ENCODE data around the gene RPS19BP1.

DNA sequence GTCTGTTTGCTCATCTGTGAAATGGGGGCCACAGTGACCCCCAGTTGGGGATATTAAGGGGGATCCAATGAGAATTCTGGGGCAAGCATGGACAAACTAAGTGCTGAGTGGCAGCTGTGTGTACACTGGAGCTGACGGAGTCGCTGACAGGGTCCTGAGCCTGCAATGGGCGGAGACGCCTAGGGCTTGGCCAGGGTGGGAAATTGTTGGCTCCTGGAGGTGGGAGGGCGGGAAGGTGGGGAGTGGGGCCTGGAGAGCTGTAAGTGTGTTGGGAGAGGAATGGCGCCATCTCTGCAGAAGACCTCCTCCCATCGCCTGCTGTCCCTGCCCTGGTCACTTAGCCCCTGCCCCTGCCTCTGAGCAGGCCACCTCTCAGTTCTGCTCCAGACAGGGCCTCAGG is 45.4 kb upstream of the RPS19BP1 start:
- TF ChIP-seq CREB1 (CRISPR knock-in tag; IDR thresholded peaks at IDR 0.05): no peak
- TF ChIP-seq ARID4B (CRISPR knock-in tag; IDR thresholded peaks at IDR 0.05; ENCODE audit: borderline replicate concordance): no peak
- TF ChIP-seq, protein P1, sequence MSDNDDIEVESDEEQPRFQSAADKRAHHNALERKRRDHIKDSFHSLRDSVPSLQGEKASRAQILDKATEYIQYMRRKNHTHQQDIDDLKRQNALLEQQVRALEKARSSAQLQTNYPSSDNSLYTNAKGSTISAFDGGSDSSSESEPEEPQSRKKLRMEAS (CRISPR knock-in tag; IDR thresholded peaks at IDR 0.05): no peak
- no peak for TF ChIP-seq NFATC4 (CRISPR knock-in tag; IDR thresholded peaks at IDR 0.05)
- TF ChIP-seq, protein P2, sequence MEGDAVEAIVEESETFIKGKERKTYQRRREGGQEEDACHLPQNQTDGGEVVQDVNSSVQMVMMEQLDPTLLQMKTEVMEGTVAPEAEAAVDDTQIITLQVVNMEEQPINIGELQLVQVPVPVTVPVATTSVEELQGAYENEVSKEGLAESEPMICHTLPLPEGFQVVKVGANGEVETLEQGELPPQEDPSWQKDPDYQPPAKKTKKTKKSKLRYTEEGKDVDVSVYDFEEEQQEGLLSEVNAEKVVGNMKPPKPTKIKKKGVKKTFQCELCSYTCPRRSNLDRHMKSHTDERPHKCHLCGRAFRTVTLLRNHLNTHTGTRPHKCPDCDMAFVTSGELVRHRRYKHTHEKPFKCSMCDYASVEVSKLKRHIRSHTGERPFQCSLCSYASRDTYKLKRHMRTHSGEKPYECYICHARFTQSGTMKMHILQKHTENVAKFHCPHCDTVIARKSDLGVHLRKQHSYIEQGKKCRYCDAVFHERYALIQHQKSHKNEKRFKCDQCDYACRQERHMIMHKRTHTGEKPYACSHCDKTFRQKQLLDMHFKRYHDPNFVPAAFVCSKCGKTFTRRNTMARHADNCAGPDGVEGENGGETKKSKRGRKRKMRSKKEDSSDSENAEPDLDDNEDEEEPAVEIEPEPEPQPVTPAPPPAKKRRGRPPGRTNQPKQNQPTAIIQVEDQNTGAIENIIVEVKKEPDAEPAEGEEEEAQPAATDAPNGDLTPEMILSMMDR (IDR thresholded peaks at IDR 0.05): no peak
- no peak for TF ChIP-seq PREB (CRISPR knock-in tag; IDR thresholded peaks at IDR 0.05; ENCODE audit: borderline replicate concordance)
- TF ChIP-seq GABPB1 (CRISPR knock-in tag; IDR thresholded peaks at IDR 0.05): no peak
- no peak for TF ChIP-seq ZBTB21 (CRISPR knock-in tag; IDR thresholded peaks at IDR 0.05; ENCODE audit: borderline replicate concordance)
- no peak for TF ChIP-seq ATF2 (CRISPR knock-in tag; IDR thresholded peaks at IDR 0.05; ENCODE audit: borderline replicate concordance, low read depth)
- TF ChIP-seq HMGA2 (CRISPR knock-in tag; IDR thresholded peaks at IDR 0.05): no peak
- no peak for TF ChIP-seq NR2C2 (CRISPR knock-in tag; IDR thresholded peaks at IDR 0.05)
- TF ChIP-seq ATF1 (CRISPR knock-in tag; IDR thresholded peaks at IDR 0.05): no peak
- TF ChIP-seq E2F1 (CRISPR knock-in tag; IDR thresholded peaks at IDR 0.05): no peak

All from WTC11 (cell line).